DOHH2 (cell line): ENCODE results near the gene EYA4.

Source experiments
- H3F3A ChIP-seq: fragments of 200-600 bp; sonication (generic), shearing (Covaris generic); 2 replicates; pipeline ENCODE4 v1.6.0; 2016; ENCODE audit warnings: antibody characterized with exemption, mild to moderate bottlenecking; ENCODE audit not compliant: control insufficient read depth, insufficient read depth
- H3K27ac ChIP-seq: fragments of 200-600 bp; sonication (generic); 2 replicates; pipeline ENCODE4 v1.5.1; 2014; ENCODE audit warnings: low read depth, mild to moderate bottlenecking, low read length, moderate library complexity
- H3K27me3 ChIP-seq: fragments of 200-600 bp; sonication (generic); 2 replicates; pipeline ENCODE4 v1.6.1; 2014; ENCODE audit warnings: mild to moderate bottlenecking, low read length, mixed read lengths; ENCODE audit not compliant: control insufficient read depth
- H3K36me3 ChIP-seq: fragments of 200-600 bp; sonication (generic); 2 replicates; pipeline ENCODE4 v1.6.1; 2014; ENCODE audit warnings: mild to moderate bottlenecking, low read length, moderate library complexity, mixed read lengths; ENCODE audit not compliant: control insufficient read depth
- H3K4me1 ChIP-seq: fragments of 200-600 bp; sonication (generic); 2 replicates; pipeline ENCODE4 v1.6.1; 2014; ENCODE audit warnings: mild to moderate bottlenecking, low read length, mixed read lengths; ENCODE audit not compliant: control insufficient read depth
- H3K4me2 ChIP-seq: fragments of 200-600 bp; sonication (generic); 2 replicates; pipeline ENCODE4 v1.6.0; 2014; ENCODE audit warnings: mild to moderate bottlenecking, low read length, moderate library complexity
- H3K4me3 ChIP-seq: fragments of 200-600 bp; sonication (generic); 2 replicates; pipeline ENCODE4 v1.5.1; 2014; ENCODE audit warnings: mild to moderate bottlenecking, low read length, mixed read lengths
- H3K79me2 ChIP-seq: fragments of 200-600 bp; sonication (generic); 2 replicates; pipeline ENCODE4 v1.6.1; 2014; ENCODE audit warnings: mild to moderate bottlenecking, low read length, mixed read lengths; ENCODE audit not compliant: control insufficient read depth
- H3K9me2 ChIP-seq: fragments of 200-600 bp; sonication (generic); replicated peaks from 2 replicates; pipeline ENCODE4 v1.6.1; 2014; ENCODE audit warnings: mild to moderate bottlenecking, low read length, mixed read lengths; ENCODE audit not compliant: control insufficient read depth
- H3K9me3 ChIP-seq: fragments of 200-600 bp; sonication (generic); 2 replicates; pipeline ENCODE4 v1.6.1; 2014; ENCODE audit warnings: antibody characterized with exemption, low read length, mixed read lengths; ENCODE audit not compliant: control insufficient read depth, insufficient read depth
- H4K20me1 ChIP-seq: fragments of 200-600 bp; sonication (generic); 2 replicates; pipeline ENCODE4 v1.6.0; 2014; ENCODE audit warnings: low read depth, mild to moderate bottlenecking, antibody characterized with exemption, low read length, moderate library complexity; ENCODE audit not compliant: control insufficient read depth, insufficient read depth
- EZH2phosphoT487 ChIP-seq: fragments of 200-600 bp; sonication (generic); IDR thresholded peaks from 2 replicates; pipeline ENCODE4 v1.6.1; 2017; ENCODE audit warnings: borderline replicate concordance, mild to moderate bottlenecking, antibody characterized with exemption, low read length, moderate library complexity, mixed read lengths
- TF ChIP-seq, protein P1 (sequence below): fragments of 200-600 bp; sonication (generic); IDR thresholded peaks from one replicate; pipeline ENCODE4 v1.5.1; 2014; ENCODE audit warnings: antibody characterized with exemption, mild to moderate bottlenecking, low read depth, low read length; ENCODE audit not compliant: poor library complexity, severe bottlenecking

EYA4 gene

DNA sequence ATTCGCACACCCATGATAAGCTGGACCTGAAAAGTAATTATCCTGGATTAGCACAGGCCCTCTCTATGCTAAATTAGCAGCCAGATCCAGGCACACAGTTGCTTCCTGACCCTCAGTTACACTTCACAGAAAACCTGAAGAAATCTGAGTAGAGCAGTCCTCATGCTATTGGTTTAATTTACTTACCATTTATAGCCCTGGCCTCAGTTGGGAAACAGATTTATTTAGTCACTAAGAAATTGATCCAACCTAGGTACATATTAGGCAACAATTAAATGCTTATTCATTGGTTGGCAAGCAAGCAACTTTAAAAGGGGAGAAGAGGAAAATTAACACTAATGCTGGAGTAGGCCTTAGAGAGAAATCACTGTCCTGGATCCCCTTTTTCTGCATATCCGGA is 15.6 kb upstream of the EYA4 start:
- Histone ChIP-seq H3K79me2 (no peaks in the 10 kb centered on the region), H3K4me3 (no peak overlapping the region), H3F3A (no peaks in the 10 kb centered on the region), H3K27me3 (no peaks in the 10 kb centered on the region), H3K27ac (no peak overlapping the region), H3K4me2 (no peak overlapping the region), H3K4me1 (no peaks in the 10 kb centered on the region), H3K36me3 (no peaks in the 10 kb centered on the region), H3K9me2 (no peaks in the 10 kb centered on the region; the same call in 1 of the 2 replicates), H4K20me1 (no peaks in the 10 kb centered on the region), H3K9me3 (no peaks in the 10 kb centered on the region)
- TF ChIP-seq EZH2phosphoT487: no peak
- TF ChIP-seq, protein P1, sequence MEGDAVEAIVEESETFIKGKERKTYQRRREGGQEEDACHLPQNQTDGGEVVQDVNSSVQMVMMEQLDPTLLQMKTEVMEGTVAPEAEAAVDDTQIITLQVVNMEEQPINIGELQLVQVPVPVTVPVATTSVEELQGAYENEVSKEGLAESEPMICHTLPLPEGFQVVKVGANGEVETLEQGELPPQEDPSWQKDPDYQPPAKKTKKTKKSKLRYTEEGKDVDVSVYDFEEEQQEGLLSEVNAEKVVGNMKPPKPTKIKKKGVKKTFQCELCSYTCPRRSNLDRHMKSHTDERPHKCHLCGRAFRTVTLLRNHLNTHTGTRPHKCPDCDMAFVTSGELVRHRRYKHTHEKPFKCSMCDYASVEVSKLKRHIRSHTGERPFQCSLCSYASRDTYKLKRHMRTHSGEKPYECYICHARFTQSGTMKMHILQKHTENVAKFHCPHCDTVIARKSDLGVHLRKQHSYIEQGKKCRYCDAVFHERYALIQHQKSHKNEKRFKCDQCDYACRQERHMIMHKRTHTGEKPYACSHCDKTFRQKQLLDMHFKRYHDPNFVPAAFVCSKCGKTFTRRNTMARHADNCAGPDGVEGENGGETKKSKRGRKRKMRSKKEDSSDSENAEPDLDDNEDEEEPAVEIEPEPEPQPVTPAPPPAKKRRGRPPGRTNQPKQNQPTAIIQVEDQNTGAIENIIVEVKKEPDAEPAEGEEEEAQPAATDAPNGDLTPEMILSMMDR: no peak

DNA sequence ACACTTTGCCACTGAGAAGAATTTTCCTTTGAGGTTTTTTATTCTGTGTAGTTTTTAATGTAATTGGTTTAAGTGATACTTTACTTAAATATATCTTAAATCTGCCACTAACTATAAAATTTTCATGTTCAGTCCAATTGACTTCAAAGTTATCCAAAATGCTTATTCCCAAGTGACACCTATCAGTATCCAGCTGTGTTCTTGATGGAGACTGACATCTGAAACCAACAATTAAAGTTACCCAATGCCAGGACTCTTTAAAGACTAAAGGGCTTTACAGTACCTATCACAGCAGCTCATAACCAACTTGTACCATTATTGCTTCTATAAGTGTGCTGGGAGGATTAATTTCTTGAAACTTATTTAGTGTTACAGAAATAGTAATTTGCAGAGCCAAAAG is 13.8 kb upstream of the EYA4 start:
- Histone ChIP-seq H4K20me1 (no peaks in the 10 kb centered on the region), H3K27ac (no peak overlapping the region), H3K27me3 (no peaks in the 10 kb centered on the region), H3K4me1 (no peaks in the 10 kb centered on the region), H3K9me2 (no peaks in the 10 kb centered on the region; the same call in 1 of the 2 replicates), H3K9me3 (no peaks in the 10 kb centered on the region), H3K4me2 (no peak overlapping the region), H3K79me2 (no peaks in the 10 kb centered on the region), H3K36me3 (no peaks in the 10 kb centered on the region), H3K4me3 (no peak overlapping the region), H3F3A (no peaks in the 10 kb centered on the region)
- TF ChIP-seq, protein P1: no peak
- TF ChIP-seq EZH2phosphoT487: no peak

DNA sequence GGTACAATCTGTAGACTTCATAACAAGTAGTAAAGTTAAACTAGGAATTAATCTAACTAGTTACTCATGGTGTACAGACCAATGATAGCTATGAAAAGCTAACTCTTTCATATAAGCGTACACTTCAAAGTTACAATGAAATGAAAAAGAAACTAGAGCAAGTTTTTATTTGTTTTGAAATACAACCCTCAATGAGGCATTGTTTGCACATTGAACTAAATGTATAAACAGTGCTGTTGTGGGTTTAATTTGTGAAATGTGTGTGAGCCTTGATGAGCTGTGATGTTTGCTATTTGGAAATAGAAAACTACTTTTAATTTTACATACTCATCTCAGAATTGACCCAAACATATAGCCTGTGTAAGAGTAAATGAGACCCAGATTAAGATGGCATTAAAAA is 11.1 kb upstream of the EYA4 start:
- no peaks in the 10 kb centered on the region for H3F3A ChIP-seq
- H3K79me2 ChIP-seq: no peaks in the 10 kb centered on the region
- H4K20me1 ChIP-seq: no peaks in the 10 kb centered on the region
- no peak overlapping the region for H3K4me2 ChIP-seq
- H3K9me3 ChIP-seq: no peaks in the 10 kb centered on the region
- H3K36me3 ChIP-seq: no peaks in the 10 kb centered on the region
- no peaks in the 10 kb centered on the region for H3K4me1 ChIP-seq
- H3K9me2 ChIP-seq: no peaks in the 10 kb centered on the region; the same call in 1 of the 2 replicates
- no peaks in the 10 kb centered on the region for H3K27me3 ChIP-seq
- no peak overlapping the region for H3K27ac ChIP-seq
- H3K4me3 ChIP-seq: no peak overlapping the region
- TF ChIP-seq, protein P1: no peak
- TF ChIP-seq EZH2phosphoT487: no peak

DNA sequence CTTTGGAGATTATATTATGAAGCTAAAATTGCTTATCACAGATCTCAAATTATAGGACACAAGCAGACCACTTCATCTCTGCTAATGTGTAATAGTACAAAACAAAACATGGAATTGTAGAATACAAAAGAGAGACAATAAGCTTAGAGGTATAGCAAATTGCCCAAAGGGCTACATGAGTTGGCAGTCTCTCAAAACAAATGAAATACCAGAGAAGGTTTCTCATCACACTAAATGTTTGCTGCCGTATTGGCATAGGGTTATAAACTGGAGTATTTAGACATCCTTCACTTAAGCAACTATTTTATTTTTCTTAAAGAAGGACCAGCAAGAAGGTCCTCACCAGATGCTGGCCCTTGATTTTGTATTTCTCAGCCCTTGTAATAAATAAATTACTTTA is 5.9 kb upstream of the EYA4 start:
- TF ChIP-seq, protein P1: no peak
- TF ChIP-seq EZH2phosphoT487: no peak
- no peaks in the 10 kb centered on the region for H3K27me3 ChIP-seq
- H3K4me1 ChIP-seq: no peaks in the 10 kb centered on the region
- H4K20me1 ChIP-seq: no peaks in the 10 kb centered on the region
- H3K36me3 ChIP-seq: no peaks in the 10 kb centered on the region
- no peaks in the 10 kb centered on the region for H3F3A ChIP-seq
- H3K27ac ChIP-seq: no peak overlapping the region
- H3K4me3 ChIP-seq: no peak overlapping the region
- no peaks in the 10 kb centered on the region for H3K79me2 ChIP-seq
- H3K9me3 ChIP-seq: no peaks in the 10 kb centered on the region
- no peak overlapping the region for H3K4me2 ChIP-seq
- H3K9me2 ChIP-seq: no peaks in the 10 kb centered on the region
